ENCODE results near the gene DGKI.

- TF ChIP-seq CTCF (conservative IDR thresholded peaks at IDR 0.05; ENCODE audit: low read depth, low read length) (no peak), EZH2 (IDR thresholded peaks at IDR 0.05; ENCODE audit: borderline replicate concordance, low read depth, low read length, poor library complexity, severe bottlenecking) (no peak)
These were observed 270.3 kb downstream of the DGKI start for GRCh38 chr7:137576481-137576880.
